Right renal cortex interstitium (tissue), 3 donors: ENCODE data around the gene IPO7. TPM values are rescaled to one million over a fixed set of nuclear protein-coding genes. Genes with fewer than 3 reads are reported as not detected.
"Not testable (repeated sequence)": the region's sequence is repeated elsewhere in the genome, so short reads cannot be mapped to it uniquely, and the experiment has no call there.

Source experiments
- DNase-seq, 3 donors: peaks; one replicate each; pipeline ENCODE4 v3.0.0-alpha.2; 2013; ENCODE audit warnings: low read depth in 3 of 3, low spot score in 2 of 3
- polyA plus RNA-seq, 3 donors: library from polyadenylated mRNA; unstranded; fragments of 120-200 nt; gene quantifications; one replicate each; pipeline ENCODE4 v1.2.1, GENCODE V29; 2013; ENCODE audit not compliant: insufficient read length in 3 of 3

The IPO7 gene
- polyA plus RNA-seq, 3 donors, result 113 to 118 (median 117) TPM

DNA sequence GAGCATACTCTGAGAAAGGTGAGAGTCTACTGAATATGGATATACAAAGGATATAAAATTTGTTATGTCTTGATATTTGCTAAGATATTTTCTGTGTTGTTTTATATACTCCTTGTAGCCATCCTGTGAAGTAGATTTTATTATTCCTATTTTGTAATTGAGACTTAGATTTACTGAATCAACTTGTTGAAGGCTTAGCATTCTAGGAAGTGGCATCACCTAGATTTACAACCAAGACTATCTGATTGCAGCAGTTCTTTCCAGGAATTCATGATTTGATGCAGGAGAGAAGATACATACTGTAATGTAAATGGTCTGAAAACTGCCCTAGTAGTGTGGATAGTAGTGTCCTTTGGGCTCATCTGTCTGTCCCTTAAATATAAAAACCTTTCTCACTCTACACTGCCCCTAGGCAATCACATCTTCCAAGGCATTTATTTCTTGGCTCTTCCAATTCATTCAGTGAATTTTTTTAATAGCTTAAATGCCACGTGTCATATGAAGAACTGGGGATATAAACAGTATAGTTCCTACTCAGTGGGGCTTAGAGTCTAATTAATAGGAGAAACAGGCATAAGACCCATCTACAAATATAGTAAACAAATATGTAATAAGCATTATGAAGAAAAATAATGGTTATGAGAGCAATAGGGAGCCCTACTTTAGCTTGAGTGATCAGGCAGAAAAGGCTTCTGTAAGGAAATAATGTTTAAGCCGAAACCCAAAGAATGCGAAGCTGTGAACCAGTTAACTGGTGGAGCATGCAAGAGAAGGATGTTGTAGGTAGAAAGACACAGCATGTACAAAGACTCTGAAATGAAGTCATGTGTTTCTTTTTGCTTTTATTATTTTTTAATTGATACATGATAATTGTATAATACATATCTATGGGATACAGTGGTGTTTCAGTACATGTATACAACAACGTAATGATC is 13.6 kb downstream of the IPO7 start:
- no peak for DNase-seq

DNA sequence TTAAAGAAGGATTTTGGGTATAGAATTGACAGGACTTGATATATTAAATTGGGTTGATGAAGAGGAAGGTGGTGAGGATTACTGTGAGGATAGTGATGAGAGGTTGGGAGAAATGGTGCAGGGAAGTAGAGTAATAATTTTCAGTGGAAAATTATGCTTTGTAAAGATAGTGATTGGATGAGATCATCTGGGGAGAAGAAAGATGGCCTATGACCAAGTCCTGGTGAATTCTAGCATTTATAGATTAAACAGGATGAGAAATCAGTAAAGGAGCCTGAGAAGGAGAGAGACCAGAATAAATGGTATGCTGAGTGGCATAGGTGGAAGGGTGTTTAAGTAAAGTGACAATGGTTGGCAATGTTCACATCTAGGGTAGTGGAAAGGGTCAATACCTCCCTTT is 15.0 kb downstream of the IPO7 start:
- DNase-seq, result no peak

DNA sequence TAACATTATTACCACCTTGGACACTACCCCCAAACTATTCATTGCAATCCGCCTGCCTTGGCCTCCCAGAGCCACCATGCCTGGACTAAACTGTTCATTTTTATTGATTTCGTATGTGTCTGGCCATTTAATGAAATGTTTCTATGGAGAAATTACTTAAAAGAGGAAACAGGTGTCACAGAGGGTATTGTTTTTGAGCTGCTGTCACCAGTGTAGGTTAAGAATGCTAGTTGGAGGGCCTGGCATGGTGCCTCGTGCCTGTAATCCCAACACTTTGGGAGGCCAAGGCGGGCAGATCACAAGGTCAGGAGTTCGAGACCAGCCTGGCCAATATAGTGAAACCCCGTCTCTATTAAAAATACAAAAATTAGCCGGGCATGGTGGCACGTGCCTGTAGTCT is 17.4 kb downstream of the IPO7 start:
- not testable (repeated sequence) for DNase-seq

DNA sequence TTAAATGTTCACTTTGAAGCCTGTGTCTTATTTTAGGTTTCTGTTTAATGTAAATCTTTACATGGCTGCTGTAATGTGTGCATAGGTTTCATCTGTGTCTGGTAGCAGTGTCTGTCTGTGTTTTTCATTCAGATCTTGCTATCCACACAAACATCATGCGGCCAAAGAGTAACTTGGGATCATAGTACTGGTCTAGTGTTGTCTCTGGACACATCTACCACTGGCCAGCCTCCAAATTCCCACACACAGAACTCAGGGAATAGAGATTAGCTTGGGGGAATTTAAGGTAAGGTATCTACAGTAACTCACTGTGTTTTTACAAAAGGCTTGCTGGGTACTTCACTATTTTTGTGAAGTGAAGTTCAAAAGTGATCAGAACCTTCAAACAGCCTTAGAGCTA is 44.3 kb downstream of the IPO7 start:
- DNase-seq, result no peak

DNA sequence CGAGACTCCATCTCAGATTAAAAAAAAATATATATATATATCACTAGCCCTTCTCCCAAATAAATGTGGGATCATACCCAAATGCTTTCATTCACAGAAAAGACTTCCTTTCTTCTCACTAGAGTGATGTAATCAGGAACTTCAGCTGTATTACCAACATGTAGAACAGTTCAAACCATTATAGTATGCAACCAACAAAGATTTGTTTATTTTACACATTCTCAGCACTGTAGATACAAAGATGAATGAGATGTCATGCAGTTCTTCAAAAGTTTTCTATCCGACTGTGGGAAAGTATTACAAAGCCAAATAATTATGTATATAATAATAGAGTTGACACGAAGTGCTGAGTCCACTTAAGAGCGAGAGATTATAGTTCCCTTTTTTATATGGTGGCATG is 54.2 kb downstream of the IPO7 start:
- DNase-seq, result no peak

DNA sequence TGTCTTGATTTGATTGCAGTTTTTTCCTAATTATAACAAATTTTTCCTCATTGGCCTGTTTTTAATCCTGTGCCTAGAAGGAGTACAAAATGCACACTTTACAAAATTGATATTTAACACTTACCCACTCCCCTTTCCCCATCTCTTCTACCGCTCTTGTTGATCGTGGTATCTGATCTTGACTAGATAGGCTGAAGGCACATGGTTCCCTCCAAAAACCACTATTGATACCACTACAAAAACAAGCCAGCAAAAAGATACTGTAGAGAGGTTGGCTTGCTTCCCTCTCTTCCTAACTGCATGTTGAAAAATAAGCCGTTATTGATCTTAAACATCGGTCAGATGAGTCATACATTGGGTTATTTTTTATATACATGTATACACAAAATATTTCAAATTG is 61.8 kb downstream of the IPO7 start:
- no peak for DNase-seq

DNA sequence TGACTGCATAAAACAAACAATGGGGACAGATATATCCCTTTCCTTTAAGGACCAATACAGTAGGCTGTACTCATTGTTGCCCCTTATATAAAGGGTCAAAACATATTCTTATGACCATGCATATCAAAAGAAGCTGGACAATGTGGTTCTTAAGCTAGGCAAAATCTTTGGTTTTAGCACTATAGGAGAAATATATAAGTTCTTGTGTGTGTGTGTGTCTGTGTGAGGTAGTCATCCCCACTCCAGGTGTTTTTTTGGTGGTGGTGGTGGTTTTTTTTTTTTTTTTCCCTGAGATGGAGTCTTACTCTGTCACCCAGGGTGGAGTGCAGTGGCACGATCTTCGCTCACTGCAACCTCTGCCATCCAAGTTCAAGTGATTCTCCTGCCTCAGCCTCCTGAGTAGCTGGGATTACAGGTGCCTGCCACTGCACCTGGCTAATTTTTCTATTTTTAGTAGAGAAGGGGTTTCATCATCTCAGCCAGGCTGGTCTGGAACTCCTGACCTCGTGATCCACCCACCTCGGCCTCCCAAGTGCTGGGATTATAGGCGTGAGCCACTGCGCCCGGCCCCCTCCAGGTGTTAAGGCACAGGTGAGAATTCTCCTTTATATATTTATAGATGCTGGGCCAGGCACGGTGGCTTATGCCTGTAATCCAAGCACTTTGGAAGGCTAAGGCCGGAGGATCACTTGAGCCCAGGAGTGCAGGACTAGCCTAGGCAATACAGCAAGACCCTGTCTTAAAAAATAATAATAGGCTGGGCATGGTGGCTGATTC is 64.3 kb downstream of the IPO7 start:
- no peak for DNase-seq

DNA sequence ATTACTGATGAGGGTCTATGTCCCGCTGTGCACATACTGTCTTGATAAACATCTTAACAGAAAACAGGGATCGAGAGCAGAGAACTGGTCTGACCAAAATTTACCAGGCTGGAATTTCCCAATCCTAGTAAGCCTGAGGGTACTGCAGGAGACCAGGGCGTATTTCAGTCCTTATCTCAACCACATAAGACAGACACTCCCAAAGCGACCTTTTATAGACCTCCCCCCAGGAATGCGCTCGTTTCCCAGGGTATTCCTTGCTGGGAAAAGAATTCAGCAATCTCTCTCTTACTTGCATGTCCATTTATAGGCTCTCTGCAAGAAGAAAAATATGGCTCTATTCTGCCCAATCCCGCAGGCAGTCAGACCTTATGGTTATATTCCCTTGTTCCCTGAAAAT is 67.6 kb downstream of the IPO7 start:
- not testable (repeated sequence) for DNase-seq

DNA sequence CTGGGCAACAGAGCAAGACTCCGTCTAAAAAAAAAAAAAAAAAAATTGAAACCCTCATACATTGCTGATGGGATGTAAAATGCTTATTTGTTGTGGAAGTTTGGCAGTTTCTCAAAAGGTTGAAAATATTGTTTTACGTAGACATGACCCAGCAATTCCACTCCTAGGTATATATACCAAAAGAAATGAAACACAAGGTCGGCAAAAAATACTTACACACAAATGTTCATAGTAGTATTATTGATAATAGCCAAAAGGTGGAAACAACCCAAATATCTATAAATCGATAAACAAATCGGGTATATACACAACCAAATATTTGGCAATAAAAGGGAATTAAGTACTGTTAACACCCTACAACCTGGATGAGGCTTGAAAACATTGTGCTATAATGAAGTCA is 71.3 kb downstream of the IPO7 start:
- DNase-seq, result no peak

DNA sequence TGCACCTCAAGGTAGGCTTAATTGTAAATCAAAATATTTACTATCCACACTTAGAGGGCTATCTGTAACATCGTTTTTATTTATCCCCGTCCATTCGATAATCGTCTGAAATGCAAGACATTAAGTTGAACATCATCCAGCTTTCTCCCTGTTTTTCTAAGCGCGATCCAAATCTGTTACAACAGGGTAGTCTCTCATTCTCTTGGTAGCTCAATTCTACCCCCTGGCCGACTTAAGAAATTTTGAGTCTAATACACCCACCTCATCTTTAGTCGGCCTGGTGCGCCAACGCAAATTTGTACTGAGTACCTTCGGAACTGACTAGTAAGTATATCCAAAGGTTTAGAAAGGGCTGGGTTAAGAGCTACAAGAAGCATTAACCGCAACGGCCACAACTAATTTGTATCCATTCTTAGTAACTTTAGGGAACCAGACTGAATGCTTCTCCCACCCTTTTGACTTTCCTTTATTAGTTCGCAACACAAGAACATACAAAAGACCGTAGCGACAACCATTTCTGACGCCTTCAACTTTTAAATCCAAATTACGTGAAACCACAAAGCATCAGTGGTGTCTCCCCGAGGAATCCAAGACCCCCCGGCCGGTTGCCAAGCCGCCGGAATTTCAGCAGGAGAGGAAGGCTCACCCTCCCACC is 75.3 kb downstream of the IPO7 start:
- DNase-seq, result peak; percentile 45 to 67 (median 56)

DNA sequence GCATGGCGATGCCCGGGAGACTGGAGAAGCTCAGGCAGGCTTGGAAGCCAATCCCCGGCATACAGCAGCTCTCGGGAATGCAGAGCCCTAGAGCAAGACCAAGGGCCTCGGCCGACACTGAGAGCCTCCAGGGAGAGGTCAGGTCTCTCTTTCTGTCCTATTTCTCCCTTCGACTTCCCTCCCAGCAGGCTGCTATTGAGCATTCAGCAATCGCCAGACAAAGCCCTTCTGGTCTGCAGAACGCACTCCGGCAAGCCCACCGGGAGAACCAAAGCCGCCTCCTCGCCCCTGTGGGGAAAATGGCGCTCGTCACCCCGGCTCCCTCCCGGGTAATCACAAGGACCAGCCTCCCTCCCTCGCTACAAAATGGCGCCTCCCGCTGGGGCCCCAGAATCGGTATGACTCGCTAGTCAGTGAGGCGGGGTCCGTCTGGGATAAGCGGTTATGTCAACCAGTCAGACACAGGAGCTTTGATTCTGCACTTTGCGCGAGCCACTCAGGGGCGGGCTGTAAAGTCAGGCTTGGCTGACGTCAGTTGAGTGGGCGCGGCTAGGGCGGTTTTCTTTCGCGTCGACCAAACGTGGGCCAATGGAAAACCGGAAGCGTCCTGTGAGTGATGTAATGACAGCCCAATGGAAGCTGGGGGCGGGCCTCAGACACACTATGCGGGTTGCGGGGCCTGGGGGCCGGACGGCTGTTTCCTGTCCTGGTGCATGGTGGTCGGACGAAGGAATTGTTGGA is 76.0 kb downstream of the IPO7 start, which contains the start of gene ZNF143:
TSS of gene ZNF143 (plus strand) at position 691 of the 741 bp plus-strand sequence. CDS start 10,297 bp downstream, outside the sequence.
- DNase-seq, result peak; percentile 99 to 100 (median 100)

DNA sequence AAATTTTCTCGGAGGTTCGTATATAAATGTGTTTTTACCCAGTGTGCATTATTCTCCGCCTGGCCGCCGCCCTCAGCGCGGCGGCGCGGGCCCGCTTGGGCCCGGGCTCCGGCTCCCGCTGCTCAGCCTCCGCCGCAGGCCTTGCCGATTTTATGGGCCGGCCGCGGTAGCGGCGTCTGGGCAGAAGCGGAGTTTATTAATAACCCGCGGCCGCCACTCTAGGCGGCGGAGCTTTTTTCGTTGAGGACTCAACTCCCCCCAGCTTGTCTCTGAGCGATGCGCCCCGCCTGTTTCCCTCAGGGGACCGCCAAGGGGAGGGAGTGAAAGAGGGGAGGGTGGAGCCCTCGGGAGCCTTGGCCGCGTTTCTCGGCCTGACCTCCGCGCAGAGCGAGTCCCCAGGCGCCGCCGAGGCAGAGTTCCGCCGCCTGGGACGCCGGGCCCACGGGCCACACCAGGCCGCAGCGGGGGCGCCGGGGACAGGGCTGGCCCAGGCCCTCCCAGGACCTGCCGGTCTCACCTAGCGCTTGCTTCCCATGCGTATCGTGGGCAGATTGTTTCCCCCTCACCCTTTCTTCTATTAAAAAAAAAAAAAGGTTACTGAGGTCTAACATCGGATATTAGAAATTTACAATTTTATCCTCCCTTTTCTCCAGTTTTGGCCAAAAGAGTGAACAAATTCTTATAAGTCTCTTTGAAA is 76.8 kb downstream of the IPO7 start:
- DNase-seq, result peak in 1 of 3 donors; percentile 81

DNA sequence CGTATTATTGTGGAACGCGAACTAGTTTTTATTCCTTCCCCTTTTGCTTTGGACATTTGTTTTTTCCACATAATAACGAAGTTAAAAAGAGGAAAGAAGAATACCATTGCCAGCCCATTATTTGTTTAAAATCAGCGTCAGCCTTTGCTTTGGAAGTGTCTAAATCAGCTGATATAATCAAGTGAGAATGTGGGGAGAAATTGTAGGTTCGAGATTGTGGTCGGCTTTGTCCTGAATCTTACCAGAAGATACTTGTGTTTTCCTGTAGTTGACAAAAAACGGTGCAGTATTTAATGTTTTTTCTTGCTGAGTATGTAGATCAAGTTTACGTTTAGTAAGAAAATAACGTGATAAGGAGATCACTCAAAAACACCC is 77.3 kb downstream of the IPO7 start:
- peak; percentile 21 to 44 (median 27) for DNase-seq

DNA sequence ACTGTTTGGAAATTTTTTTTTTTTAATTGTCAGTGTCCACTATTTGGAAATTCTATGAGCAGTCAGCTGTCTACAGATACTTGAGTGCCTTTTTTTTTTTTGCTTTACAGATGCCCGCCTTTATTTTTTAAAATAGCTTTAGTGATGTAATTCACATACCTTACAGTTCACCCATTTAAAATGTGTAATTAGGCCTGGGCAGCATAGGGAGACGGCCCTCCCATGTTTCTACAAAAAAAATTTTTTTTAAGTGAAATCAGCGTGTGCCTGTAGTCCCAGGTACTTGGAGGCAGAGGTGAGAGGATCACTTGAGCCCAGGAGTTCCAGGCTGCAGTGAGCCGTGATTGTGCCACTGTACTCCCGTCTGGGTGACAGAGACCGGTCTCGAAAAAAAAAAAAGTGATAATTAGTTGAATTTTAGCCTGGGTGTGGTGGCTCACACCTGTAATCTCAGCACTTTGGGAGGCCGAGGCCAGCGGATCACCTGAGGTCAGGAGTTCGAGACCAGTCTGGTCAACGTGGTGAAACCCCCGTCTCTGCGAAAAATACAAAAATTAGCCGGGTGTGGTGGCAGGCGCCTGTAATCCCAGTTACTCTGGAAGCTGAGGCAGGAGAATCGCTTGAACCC is 77.8 kb downstream of the IPO7 start:
- DNase-seq, result no peak

DNA sequence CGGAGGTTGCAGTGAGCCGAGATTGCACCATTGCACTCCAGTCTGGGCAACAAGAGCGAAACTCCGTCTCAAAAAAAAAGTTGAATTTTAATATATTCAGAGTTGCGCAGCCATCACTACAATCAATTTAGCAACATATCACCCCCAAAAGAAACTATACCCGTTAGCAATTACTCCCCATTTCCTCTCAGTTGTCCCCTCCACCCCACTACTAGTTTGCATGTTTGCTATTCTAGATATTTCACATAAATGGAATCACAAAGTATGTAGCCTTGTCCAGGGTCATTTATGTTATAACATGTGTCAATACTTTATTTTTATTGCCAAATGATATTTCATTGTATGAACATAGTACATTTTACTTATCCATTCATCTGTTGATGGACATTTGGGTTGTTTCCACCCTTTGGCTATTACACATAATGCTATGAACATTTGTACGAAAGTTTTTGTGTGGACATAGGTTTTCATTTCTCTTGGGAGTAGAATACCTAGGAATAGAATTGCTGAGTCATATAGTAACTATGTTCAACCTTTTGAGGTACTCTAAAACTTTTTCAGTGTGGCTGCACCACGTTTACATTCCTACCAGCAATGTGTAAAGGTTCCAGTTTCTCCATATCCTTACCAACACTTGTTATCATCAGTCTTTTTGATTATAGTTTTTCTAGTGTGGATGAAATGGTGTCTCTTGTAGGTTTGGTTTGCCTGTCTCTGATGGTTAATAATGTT is 78.5 kb downstream of the IPO7 start:
- DNase-seq, result no peak

DNA sequence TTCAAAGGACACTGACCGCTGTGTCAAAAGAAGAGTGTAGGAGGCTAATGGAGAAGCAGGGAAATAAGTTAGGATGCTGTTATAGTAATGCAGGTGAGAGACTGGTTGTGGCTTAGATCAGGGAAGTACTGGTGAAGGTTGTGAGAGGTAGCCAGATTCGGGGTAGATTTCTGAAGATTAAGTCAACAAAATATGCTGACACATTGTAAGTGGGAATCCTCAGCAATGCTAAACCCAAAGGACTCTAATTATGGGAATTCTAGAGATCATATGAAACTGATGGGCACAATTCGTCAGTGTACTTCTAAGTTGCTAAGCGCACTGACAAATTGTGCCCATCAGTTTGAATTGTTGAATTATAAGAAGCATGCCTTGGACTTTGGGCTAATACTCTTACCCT is 86.3 kb downstream of the IPO7 start:
- DNase-seq, result no peak

DNA sequence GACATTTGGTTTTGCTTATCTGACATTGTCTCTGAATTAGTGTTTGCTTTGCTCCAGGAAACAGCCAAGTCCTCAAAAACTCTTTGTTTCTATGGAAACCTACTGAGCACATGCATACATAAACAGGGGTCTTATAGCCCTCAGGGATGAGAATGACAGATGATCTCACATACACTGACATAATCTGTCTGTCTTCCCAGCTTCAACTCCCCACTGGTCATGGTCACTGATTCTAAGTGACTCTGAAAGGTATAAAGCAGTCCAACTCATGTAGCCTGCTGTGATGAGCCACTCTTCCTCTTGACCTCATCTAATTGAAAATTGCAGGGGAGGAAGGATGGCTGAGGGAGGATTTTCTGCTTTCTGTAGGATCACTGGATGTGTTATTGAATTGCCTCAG is 89.0 kb downstream of the IPO7 start:
- peak; percentile 23 to 36 (median 29) for DNase-seq

DNA sequence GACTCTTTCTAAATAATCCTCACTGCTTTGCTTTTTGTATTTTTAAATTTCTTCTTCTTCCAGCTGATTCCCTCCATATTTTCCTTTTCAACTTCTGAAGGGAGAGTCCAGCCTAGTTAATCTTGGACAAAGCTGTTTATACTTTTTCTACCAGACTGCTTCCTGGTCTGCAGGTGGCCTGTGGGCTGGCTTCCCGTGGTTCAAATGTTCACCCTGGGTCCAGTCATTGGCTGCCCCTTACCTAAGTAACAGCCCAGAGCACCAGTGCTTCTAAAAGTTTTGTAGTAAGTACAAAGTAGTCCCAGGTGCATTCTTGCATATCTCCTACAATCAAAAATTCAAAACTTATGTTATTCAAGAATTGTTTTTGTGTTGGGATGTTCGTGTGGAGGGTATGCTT is 95.4 kb downstream of the IPO7 start:
- DNase-seq, result no peak
